Measurements from ENCODE around the gene THRB.

THRB gene

DNA sequence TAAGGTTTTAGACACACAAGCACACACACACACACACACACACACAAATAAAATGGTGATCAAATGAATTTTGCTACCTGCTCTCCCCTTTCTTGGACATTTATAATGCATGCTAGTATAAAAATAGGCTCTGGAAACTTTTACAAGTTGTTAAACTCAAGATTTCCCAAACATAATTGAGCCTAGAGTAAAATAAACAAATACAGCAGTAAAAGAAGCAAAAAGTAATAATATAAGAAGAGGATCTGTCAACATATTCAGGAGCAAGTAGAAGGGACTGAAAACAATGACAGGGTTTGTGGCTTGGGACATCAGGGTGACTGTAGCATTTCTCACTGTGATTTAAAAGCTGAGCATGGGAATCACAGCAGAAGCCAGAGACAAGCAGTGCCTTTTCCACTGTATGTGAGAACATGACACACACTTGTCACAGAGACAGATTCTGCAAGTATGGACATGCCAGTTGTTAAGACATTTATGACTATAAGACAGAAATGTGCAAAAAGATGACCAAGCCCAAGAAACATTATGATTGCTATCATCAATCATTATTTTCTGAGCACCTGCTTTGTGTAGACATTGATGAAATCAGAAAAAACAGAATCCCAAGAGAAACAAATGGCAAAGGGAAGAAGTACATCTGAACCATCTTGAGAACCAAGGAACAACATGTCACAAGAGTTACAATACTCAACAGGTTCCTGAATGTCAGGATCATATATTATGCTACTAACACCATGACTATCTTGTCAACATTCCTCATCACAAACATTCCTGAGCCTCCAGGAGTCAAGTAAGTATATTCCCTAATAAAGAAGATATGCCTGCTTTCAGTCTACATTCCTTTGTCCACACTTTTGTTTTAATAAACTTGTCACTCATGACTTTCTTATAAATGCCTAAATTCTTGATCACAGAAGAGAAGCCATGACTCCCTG is 7.1 kb downstream of the THRB start:
- Mint-ChIP-seq H3K9me3 (no peaks in the 10 kb centered on the region), H3K36me3 (ENCODE audit: low read depth) (no peaks in the 10 kb centered on the region), H3K4me1 (ENCODE audit: low read depth) (no peaks in the 10 kb centered on the region), H3K27me3 (peaks cover 29% of the 10 kb centered on the region), H3K27ac (no peak overlapping the region), H3K4me3 (no peak overlapping the region)

DNA sequence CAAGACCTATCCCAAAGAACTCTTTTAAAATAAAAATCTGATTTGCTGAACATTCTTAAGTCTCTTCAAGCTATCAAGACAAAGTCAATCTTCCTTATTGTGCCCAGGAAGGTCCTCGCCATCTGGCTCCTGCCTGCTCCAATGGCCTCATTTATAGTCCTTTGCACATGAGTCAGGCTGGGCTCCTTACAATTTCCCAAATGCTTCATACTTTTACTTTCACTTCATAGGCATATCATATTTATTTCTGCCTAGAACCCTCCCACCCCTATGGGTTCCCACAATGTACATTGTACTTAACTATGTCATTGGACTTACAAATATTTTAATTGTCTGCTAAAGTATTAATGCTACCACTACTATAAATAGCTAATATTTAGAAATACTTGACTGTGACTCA is 9.1 kb downstream of the THRB start:
- Mint-ChIP-seq H3K4me3 (no peak overlapping the region), H3K27me3 (peaks cover 19% of the 10 kb centered on the region), H3K27ac (no peak overlapping the region), H3K36me3 (ENCODE audit: low read depth) (no peaks in the 10 kb centered on the region), H3K9me3 (no peaks in the 10 kb centered on the region), H3K4me1 (ENCODE audit: low read depth) (no peaks in the 10 kb centered on the region)

DNA sequence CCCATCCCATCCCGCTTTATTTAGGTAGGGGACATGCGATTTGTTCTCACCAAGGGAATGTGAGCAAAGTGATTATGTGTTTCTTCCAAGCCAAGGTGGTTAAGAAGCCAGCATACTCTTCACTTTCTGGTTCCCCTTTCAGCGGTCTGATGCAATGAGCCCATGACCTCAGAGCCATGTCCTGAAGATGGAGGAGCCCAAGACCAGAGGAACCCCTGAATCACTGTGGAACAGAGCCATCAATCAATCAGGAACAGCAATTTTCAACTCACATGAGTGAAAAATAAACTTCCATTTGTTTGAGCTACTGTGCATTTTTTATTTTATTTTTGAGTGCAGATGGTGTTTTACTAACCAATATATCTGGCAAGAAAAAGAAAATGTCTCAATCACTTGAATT is 10.8 kb downstream of the THRB start:
- Mint-ChIP-seq H3K36me3 (ENCODE audit: low read depth) (no peaks in the 10 kb centered on the region), H3K27ac (no peak overlapping the region), H3K4me3 (no peak overlapping the region), H3K9me3 (no peaks in the 10 kb centered on the region), H3K27me3 (peaks cover 11% of the 10 kb centered on the region), H3K4me1 (ENCODE audit: low read depth) (no peaks in the 10 kb centered on the region)

DNA sequence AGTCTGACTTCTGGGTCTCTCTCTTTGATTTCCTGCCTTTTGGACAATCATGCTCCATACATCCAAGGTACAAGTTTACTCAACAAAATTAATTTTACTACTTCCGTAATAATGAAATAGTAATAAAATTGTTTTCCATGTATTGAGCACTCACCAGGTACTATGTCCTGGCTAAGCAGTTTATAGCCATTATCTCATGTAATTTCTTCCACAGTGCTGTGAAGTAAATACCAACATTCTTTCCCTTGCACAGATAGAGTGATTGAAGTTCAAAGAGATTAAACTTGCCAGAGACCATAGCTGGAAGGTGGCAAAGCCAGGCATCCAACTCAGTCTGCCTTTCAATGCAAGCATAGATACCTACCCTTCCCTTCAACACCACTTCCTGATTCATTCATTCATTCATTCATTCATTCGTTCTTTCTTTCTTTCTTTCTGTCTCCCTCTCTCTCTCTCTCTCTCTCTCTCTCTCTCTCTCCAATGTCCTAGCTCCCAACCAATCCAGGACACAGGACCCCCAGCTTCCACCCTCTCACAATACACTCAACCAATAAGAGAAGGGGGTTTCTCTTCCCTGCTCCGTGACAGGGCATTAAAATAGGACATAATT is 12.4 kb downstream of the THRB start:
- no peak overlapping the region for H3K4me3 Mint-ChIP-seq
- H3K9me3 Mint-ChIP-seq, result peaks cover 5% of the 10 kb centered on the region
- H3K4me1 Mint-ChIP-seq (ENCODE audit: low read depth), result no peaks in the 10 kb centered on the region
- H3K27me3 Mint-ChIP-seq, result peaks cover 5% of the 10 kb centered on the region
- no peak overlapping the region for H3K27ac Mint-ChIP-seq
- no peaks in the 10 kb centered on the region for H3K36me3 Mint-ChIP-seq (ENCODE audit: low read depth)

DNA sequence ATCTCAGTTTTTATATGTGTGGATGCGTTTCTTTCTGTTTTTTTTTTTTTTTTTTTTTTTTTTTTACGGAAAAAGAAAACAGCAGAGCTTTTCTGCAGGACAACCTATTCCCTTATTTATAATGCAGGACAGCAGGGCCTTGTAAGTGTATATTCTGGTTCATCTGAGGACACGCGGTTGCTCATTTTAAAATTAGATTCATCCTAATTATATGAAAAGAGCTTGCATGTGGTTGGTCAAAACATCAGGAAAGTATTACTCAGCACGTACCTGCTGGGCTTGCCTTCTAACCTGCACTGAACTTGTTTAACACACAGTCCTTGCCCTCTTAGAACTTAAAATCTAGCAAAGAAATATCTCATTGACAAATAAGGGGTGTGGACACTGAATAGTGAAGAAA is 13.5 kb downstream of the THRB start:
- Mint-ChIP-seq H3K4me3 (no peak overlapping the region), H3K4me1 (ENCODE audit: low read depth) (no peaks in the 10 kb centered on the region), H3K27me3 (peaks cover 5% of the 10 kb centered on the region), H3K27ac (no peak overlapping the region), H3K36me3 (ENCODE audit: low read depth) (no peaks in the 10 kb centered on the region), H3K9me3 (peaks cover 5% of the 10 kb centered on the region)

DNA sequence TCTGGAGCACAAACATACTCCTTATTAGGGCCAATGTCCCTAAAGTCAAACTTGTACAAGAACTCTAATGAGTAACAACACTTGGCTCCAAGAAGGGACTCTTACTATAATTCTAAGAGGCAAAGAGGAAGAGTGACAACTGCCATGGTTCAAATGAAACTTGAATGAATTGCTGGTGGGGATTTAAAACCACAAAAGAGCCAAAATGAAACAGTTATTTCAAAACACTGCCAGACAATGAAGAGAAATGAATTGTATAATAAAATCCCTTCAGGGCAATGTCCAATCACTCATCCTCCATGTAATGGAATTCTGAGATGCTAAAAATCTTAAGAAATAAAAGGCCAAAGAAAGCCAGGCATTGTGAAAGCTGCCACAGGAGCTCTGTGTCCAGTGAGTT is 14.2 kb downstream of the THRB start:
- Mint-ChIP-seq H3K4me1 (ENCODE audit: low read depth) (no peaks in the 10 kb centered on the region), H3K27ac (no peak overlapping the region), H3K36me3 (ENCODE audit: low read depth) (no peaks in the 10 kb centered on the region), H3K9me3 (peaks cover 5% of the 10 kb centered on the region), H3K27me3 (peaks cover 5% of the 10 kb centered on the region), H3K4me3 (no peak overlapping the region)

DNA sequence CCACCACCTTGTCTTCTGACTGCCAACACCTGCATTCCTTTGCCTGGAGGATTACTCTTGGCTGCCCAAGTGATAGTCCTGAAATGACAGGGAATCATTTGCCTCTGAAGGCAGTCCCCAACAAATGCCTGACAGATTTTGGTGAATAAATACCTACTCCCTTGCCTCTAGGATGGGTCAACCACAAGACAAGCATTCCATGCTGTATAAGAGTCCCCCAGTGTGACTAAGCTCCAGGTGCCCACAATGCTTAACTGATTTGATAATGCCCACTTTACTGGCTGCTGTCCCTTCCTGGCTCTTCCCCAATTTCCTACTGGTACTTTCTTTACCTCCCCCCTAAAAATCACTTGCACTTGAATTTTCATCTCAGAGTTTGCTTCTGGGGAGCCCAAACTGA is 14.8 kb downstream of the THRB start:
- peaks cover 5% of the 10 kb centered on the region for H3K9me3 Mint-ChIP-seq
- H3K36me3 Mint-ChIP-seq (ENCODE audit: low read depth), result no peaks in the 10 kb centered on the region
- peaks cover 5% of the 10 kb centered on the region for H3K27me3 Mint-ChIP-seq
- H3K27ac Mint-ChIP-seq, result no peak overlapping the region
- no peak overlapping the region for H3K4me3 Mint-ChIP-seq
- no peaks in the 10 kb centered on the region for H3K4me1 Mint-ChIP-seq (ENCODE audit: low read depth)

DNA sequence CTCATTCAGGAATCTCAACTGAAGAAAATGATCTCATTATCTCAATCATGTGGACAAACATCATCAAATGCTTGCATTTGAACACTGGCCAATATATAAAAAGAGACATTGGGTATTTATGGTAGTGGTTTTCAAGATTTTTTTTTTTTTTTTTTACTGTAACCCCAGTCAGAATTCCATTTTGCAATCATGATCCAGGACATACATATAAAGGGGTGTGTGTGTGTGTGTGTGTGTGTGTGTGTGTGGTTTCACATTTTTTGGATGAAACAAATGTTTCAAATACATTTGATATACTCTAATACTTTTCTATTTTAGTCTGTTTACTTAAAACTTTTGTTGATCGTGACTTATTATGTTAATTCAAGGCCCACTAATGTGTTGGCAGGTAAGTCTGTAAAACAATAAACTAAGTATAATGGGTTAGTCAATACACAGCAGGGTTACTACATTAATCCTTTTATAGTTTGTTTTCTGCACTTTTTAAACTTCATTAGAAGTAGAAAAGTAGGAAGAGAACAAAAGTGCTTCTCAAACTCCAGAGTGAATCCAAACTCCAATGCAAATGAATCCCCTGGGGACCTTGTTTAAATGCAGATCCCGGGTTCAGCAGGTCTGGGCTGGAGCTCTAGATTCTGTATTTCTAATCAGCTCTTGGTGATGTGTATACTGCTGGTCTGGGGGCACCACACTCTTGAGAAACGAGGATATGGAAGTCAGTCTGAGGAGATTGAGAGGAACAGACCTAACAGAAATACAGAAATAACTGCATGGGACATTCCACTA is 17.6 kb downstream of the THRB start:
- H3K27ac Mint-ChIP-seq, result no peak overlapping the region
- no peak overlapping the region for H3K4me3 Mint-ChIP-seq
- peaks cover 5% of the 10 kb centered on the region for H3K9me3 Mint-ChIP-seq
- no peaks in the 10 kb centered on the region for H3K36me3 Mint-ChIP-seq (ENCODE audit: low read depth)
- H3K27me3 Mint-ChIP-seq, result peaks cover 5% of the 10 kb centered on the region
- no peaks in the 10 kb centered on the region for H3K4me1 Mint-ChIP-seq (ENCODE audit: low read depth)

DNA sequence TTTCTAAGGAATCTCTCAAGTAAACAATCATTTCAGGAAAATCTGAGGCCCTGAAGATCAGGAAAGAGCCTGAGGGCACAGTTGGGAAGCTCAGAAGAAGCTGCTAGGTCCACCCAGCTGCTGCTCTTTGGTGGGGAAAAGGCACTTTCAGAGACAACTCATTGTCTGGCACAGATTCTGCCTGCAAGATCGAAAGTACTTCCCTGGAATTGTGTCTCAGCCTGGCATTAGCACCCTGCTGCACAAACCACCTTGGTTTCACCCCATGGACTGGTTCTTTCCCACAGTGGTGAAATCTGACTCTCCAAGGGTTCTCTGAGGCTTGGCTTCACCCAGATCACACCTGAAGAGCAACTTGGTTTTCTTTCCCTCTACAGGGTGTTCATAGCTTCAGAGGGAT is 18.7 kb downstream of the THRB start:
- Mint-ChIP-seq H3K27ac (no peak overlapping the region), H3K36me3 (ENCODE audit: low read depth) (no peaks in the 10 kb centered on the region), H3K9me3 (peaks cover 5% of the 10 kb centered on the region), H3K27me3 (no peaks in the 10 kb centered on the region), H3K4me3 (no peak overlapping the region), H3K4me1 (ENCODE audit: low read depth) (no peaks in the 10 kb centered on the region)

DNA sequence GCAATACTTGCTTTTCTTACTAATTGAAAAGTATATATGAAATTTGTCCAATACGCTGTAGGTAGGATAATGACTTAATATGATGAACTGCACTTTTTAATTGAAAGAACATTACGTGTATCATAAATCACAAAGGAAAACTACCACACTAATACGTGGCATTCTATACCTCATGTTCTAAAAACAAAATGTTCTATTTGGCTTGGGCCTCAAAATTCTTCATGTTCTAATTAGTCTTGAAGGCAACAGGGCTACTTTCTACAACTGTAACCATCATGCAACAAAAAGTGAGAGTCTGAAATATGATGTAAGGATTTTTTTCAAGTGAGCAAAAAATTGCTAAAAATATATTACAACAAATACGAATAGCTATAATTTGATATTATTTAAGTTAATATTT is 19.8 kb downstream of the THRB start:
- Mint-ChIP-seq H3K4me3 (no peak overlapping the region), H3K27ac (no peak overlapping the region), H3K9me3 (peaks cover 5% of the 10 kb centered on the region), H3K4me1 (ENCODE audit: low read depth) (no peaks in the 10 kb centered on the region), H3K36me3 (ENCODE audit: low read depth) (no peaks in the 10 kb centered on the region), H3K27me3 (no peaks in the 10 kb centered on the region)

DNA sequence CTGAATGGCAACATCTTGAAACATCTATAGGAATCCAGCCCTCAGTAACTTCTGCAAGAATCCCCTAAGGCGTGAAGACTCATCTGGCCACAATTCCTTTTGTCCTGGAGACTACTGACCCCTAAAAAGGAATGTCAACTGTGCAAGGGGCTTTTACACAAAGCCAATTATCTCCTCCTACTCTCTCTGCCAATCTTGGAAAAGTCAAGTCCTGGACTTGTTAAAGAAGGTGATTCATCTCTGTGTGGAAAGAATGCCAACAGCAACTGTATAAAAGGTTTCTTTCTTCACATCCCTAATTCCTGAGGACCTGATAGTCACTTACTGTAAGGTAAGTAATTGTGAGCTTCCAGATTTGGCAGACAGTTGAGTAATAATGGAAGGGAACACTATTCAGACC is 22.3 kb downstream of the THRB start:
- no peaks in the 10 kb centered on the region for H3K27me3 Mint-ChIP-seq

DNA sequence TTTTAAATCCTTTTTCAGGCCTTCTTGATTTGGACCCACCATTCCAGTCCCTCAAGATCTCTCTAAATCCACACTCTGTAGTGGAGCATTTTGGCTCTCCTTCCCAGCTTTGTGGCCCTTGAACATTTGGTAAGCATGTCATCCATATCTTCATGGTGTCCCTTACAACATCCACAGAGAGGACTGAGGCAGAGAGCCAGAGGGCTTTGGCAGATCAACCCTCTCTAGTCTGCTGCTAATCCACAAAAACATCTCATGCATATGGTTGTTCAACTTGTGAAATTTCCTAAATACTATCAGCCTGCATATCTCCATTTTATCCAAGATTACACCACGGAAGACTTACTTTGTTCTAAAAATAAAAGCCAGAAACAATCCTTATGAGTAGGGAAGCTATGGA is 23.2 kb downstream of the THRB start:
- no peak overlapping the region for H3K27ac Mint-ChIP-seq
- H3K9me3 Mint-ChIP-seq, result no peaks in the 10 kb centered on the region
- no peaks in the 10 kb centered on the region for H3K4me1 Mint-ChIP-seq (ENCODE audit: low read depth)
- no peak overlapping the region for H3K4me3 Mint-ChIP-seq
- no peaks in the 10 kb centered on the region for H3K27me3 Mint-ChIP-seq
- no peaks in the 10 kb centered on the region for H3K36me3 Mint-ChIP-seq (ENCODE audit: low read depth)

More for the DNA sequence above, 22.3 kb downstream of the THRB start:
- Mint-ChIP-seq H3K4me3 (no peak overlapping the region), H3K36me3 (ENCODE audit: low read depth) (no peaks in the 10 kb centered on the region), H3K9me3 (no peaks in the 10 kb centered on the region), H3K4me1 (ENCODE audit: low read depth) (no peaks in the 10 kb centered on the region), H3K27ac (no peak overlapping the region)

DNA sequence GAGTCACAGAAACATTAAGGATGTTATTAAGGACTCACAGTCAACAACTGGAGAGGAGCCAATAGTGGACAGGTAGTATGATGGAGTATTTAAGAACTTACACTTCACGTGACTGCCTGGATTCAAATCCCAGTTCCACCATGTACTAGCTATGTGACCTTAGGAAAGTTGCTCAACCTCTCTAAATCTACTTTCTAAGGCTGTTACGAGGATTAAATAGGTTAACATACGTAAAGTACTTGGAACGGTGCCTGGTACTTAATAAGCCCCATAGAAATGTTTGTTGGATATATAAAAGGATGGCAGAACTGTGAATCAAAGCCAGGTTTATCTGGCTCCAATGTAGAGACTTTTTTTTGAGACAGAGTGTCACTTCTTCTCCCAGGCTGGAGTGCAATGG is 24.4 kb downstream of the THRB start:
- Mint-ChIP-seq H3K27me3 (no peaks in the 10 kb centered on the region), H3K4me3 (no peak overlapping the region), H3K27ac (no peak overlapping the region), H3K36me3 (ENCODE audit: low read depth) (no peaks in the 10 kb centered on the region), H3K4me1 (ENCODE audit: low read depth) (no peaks in the 10 kb centered on the region), H3K9me3 (no peaks in the 10 kb centered on the region)

DNA sequence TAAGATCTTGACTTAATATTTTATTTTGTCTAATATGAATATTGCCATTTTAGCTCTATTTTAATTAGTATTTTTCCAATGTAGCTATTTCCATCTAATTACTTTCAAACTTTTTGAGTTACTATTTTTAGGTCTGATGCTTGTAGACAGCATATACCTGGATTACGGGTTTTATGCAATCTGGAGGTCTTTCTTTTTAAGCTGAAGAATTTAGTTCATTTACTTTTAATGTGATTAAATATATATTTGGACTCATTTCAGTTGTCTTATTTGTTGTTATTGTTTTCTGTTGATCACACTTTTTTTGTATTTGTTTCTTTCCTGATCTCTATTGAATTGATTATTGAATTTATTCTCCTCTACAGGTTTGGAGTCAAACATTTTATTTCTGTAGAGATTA is 30.3 kb downstream of the THRB start:
- no peak overlapping the region for H3K27ac Mint-ChIP-seq
- peaks cover 6% of the 10 kb centered on the region for H3K9me3 Mint-ChIP-seq
- H3K4me3 Mint-ChIP-seq, result no peak overlapping the region
- no peaks in the 10 kb centered on the region for H3K27me3 Mint-ChIP-seq
- H3K36me3 Mint-ChIP-seq (ENCODE audit: low read depth), result no peaks in the 10 kb centered on the region
- H3K4me1 Mint-ChIP-seq (ENCODE audit: low read depth), result no peaks in the 10 kb centered on the region

DNA sequence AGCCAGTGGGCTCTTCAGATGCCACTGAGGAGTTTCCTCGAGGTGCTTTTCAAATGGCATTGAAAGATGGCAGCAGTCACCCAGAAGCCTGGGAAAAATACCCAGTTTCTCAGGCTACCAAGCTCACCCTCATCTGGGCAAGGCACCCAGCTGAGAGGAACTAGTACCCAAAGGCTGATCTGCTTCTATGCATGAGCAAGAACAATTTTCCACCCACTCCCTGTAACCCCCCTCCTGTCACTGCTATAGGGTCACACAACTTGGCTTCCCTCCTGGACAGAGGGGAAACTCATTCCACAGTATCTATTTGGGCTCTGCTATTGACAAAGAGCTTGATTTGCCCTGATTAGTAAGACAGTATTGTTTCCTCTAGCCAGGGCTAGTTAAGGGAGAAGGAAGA is 31.9 kb downstream of the THRB start:
- Mint-ChIP-seq H3K4me3 (no peak overlapping the region), H3K9me3 (peaks cover 6% of the 10 kb centered on the region), H3K36me3 (ENCODE audit: low read depth) (no peaks in the 10 kb centered on the region), H3K4me1 (ENCODE audit: low read depth) (no peaks in the 10 kb centered on the region), H3K27ac (no peak overlapping the region), H3K27me3 (no peaks in the 10 kb centered on the region)

Data from stimulated activated naive CD8-positive, alpha-beta T cell treated with anti-CD3 and anti-CD28 coated beads, Interleukin-15, Interleukin-2, amounts not matched to agents 100 ng/mL and 50 ng/mL, for 24 hours (primary cell).